ENCODE results near the gene KRT222. TPM values are rescaled to one million over a fixed set of nuclear protein-coding genes. Genes with fewer than 3 reads are reported as not detected.

KRT222 gene
- total RNA-seq, 4 donors from 2014 or later, result 0.79 to 1.8 (median 1.3) TPM; not detected in 1

DNA sequence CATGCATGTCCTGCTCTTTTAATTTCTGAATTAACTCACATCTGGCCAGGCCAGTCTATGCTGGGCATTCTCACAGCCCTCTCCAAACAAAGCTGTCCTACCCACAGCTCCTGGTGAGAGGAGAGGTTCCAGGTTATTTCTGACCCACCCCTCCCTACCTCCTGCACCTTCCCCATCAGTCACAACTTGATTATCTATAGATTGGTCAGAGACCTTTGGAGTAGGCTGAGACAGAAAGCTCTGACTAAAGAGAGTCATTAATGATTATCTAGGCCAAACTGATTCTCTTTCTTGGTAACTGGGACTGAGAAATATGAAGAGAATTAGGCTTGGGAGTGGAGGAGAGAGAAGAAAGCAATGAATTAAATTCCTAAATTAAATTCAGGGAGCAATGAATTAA, 1.4 kb upstream of the KRT222 start:
- TF ChIP-seq POLR2A (IDR thresholded peaks at IDR 0.05), result no peak
- TF ChIP-seq, protein P1, sequence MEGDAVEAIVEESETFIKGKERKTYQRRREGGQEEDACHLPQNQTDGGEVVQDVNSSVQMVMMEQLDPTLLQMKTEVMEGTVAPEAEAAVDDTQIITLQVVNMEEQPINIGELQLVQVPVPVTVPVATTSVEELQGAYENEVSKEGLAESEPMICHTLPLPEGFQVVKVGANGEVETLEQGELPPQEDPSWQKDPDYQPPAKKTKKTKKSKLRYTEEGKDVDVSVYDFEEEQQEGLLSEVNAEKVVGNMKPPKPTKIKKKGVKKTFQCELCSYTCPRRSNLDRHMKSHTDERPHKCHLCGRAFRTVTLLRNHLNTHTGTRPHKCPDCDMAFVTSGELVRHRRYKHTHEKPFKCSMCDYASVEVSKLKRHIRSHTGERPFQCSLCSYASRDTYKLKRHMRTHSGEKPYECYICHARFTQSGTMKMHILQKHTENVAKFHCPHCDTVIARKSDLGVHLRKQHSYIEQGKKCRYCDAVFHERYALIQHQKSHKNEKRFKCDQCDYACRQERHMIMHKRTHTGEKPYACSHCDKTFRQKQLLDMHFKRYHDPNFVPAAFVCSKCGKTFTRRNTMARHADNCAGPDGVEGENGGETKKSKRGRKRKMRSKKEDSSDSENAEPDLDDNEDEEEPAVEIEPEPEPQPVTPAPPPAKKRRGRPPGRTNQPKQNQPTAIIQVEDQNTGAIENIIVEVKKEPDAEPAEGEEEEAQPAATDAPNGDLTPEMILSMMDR (IDR thresholded peaks at IDR 0.05), result no peak
- H3K9me3 ChIP-seq, result no peaks in the 10 kb centered on the region
- no peak overlapping the region for H3K27ac ChIP-seq
- H3K36me3 ChIP-seq, result no peaks in the 10 kb centered on the region
- intact Hi-C loops (cut with DNase I), result no loop called here
- H3K4me3 ChIP-seq, result no peak overlapping the region
- no peak for DNase-seq
- peaks cover 0 to 9% (median 3%) of the 10 kb centered on the region in 3 donors for H3K4me1 ChIP-seq
- peaks cover 0 to 37% (median 0%) of the 10 kb centered on the region in 4 donors for H3K27me3 ChIP-seq

DNA sequence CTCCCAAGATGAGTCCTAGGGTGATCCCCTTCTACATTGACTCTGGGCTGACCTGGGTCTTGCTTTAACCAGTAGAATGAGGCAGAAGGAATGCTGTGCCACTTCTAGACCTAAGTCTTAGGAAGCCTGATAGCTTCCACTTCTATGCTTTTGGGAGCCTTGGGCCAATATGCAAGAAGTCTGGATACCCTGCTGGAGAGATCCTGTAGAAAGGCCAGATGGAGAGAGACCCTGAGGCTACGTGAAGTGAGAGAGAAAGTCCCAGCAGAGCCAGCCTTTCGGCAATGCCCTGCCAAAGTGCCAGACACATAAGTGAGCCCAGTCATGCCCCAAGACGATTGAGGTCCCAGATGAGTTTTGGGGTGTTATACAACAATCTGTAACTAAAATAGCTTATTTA, 1.7 kb downstream of the KRT222 start:
- Histone ChIP-seq H3K36me3 (no peaks in the 10 kb centered on the region), H3K4me1 (peaks cover 0 to 9% (median 3%) of the 10 kb centered on the region in 3 donors), H3K27ac (no peak overlapping the region), H3K9me3 (no peaks in the 10 kb centered on the region), H3K27me3 (peaks cover 0 to 28% (median 0%) of the 10 kb centered on the region in 4 donors), H3K4me3 (no peak overlapping the region)
- intact Hi-C loops (cut with DNase I), result no loop called here
- 69 to 73% methylated on average over 3 of the region's 3 CpGs for WGBS, 2 donors
- no peak for DNase-seq
- TF ChIP-seq, protein P1 (IDR thresholded peaks at IDR 0.05), result no peak
- TF ChIP-seq POLR2A (IDR thresholded peaks at IDR 0.05), result no peak

DNA sequence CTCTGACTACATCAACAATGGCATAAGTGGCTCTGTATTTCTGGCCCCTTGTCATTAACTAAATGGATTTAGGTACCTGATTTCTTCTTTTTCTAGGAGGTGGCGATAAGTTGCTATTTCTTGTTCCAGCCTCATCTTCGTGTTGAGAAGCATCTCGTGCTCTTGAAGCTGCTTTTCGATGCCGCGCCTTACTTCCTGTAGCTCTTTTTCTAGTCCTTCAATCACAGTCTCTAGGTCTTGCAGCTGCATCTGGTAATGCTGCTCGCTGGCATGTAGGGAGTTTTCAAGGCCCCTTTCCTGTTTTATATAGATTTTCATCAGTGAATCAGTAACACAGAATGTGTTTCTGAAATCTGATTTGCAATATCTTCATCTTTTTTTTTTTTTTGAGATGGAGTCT, 5.1 kb downstream of the KRT222 start:
- Histone ChIP-seq H3K4me3 (no peak overlapping the region), H3K27ac (no peak overlapping the region), H3K9me3 (no peaks in the 10 kb centered on the region), H3K4me1 (peaks cover 0 to 4% (median 0%) of the 10 kb centered on the region in 3 donors), H3K27me3 (peaks cover 0 to 10% (median 0%) of the 10 kb centered on the region in 4 donors), H3K36me3 (no peaks in the 10 kb centered on the region)
- no peak for DNase-seq
- 75 to 86% methylated on average over 7 of the region's 7 CpGs for WGBS, 2 donors
- TF ChIP-seq, protein P1 (IDR thresholded peaks at IDR 0.05), result no peak
- no peak for TF ChIP-seq POLR2A (IDR thresholded peaks at IDR 0.05)
- intact Hi-C loops (cut with DNase I), result no loop called here

- DNase-seq, result no peak
- Histone ChIP-seq H3K4me3 (no peak overlapping the region), H3K27ac (no peak overlapping the region), H3K4me1 (peaks cover 0 to under 1% (median 0%) of the 10 kb centered on the region in 3 donors), H3K27me3 (peaks cover 0 to 5% (median 0%) of the 10 kb centered on the region in 4 donors), H3K36me3 (no peaks in the 10 kb centered on the region), H3K9me3 (no peaks in the 10 kb centered on the region)
- intact Hi-C loops (cut with DNase I), result no loop called here
- TF ChIP-seq POLR2A (IDR thresholded peaks at IDR 0.05), result no peak
- TF ChIP-seq, protein P1 (IDR thresholded peaks at IDR 0.05), result no peak
Measured at GRCh38 chr17:40658396-40658795, 6.6 kb downstream of the KRT222 start.

DNA sequence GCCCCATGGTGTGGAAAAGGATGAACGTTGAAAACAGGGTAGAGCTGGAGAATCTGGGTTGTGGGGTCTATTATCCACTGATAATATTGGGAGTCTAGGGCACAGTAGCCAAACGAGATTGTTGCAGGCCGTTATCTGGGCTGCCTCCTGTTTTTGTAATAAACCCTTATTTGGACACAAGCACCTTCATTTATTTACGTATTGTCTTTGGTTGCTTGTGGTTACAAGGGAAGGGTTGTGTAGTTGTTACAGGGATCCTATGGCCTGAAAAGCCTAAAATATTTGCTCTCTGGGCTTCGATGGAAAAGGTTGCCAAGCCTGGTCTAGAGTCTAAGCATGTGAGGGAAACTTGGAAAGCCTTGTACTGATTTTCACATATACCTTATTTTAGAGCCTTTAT, 13.0 kb downstream of the KRT222 start:
- H3K27ac ChIP-seq, result no peak overlapping the region
- DNase-seq, result no peak
- no peak overlapping the region for H3K4me3 ChIP-seq
- no peaks in the 10 kb centered on the region for H3K9me3 ChIP-seq
- peaks cover 7 to 16% (median 7%) of the 10 kb centered on the region in 3 donors for H3K4me1 ChIP-seq
- intact Hi-C loops (cut with DNase I), result no loop called here
- no peaks in the 10 kb centered on the region for H3K36me3 ChIP-seq
- TF ChIP-seq POLR2A (IDR thresholded peaks at IDR 0.05), result no peak
- TF ChIP-seq, protein P1 (IDR thresholded peaks at IDR 0.05), result no peak
- H3K27me3 ChIP-seq, result no peaks in the 10 kb centered on the region
- 64 to 86% methylated on average over 5 of the region's 5 CpGs for WGBS, 2 donors

Data from esophagus squamous epithelium (tissue), 5 donors.